ENCODE data around the gene STK24.

STK24 gene

GRCh38 chr13:98409281-98409680 lies 167.6 kb downstream of the STK24 start:
- DNase-seq (ENCODE audit: low read depth in 2 of 2) = no peak

GRCh38 chr13:98407575-98407974 lies 169.3 kb downstream of the STK24 start:
- no peak for DNase-seq (ENCODE audit: low read depth in 2 of 2)

GRCh38 chr13:98406971-98407370 lies 169.9 kb downstream of the STK24 start:
- DNase-seq (ENCODE audit: low read depth in 2 of 2) = no peak

- DNase-seq (ENCODE audit: low read depth in 2 of 2) = no peak
Measured at GRCh38 chr13:98406427-98406826, 170.5 kb downstream of the STK24 start.

- no peak for DNase-seq (ENCODE audit: low read depth in 2 of 2)
Measured at GRCh38 chr13:98405690-98406344, 171.1 kb downstream of the STK24 start.

- DNase-seq (ENCODE audit: low read depth in 2 of 2) = no peak
Measured at GRCh38 chr13:98405107-98405571, 171.8 kb downstream of the STK24 start.

GRCh38 chr13:98403076-98403475 lies 173.8 kb downstream of the STK24 start:
- no peak for DNase-seq (ENCODE audit: low read depth in 2 of 2)

- DNase-seq (ENCODE audit: low read depth in 2 of 2) = no peak
Measured at GRCh38 chr13:98401934-98402333, 175.0 kb downstream of the STK24 start.

- no peak for DNase-seq (ENCODE audit: low read depth in 2 of 2)
Measured at GRCh38 chr13:98399756-98400155, 177.2 kb downstream of the STK24 start.

GRCh38 chr13:98398581-98398980 lies 178.3 kb downstream of the STK24 start:
- no peak for DNase-seq (ENCODE audit: low read depth in 2 of 2)

GRCh38 chr13:98397861-98398260 lies 179.0 kb downstream of the STK24 start:
- DNase-seq (ENCODE audit: low read depth in 2 of 2) = no peak

GRCh38 chr13:98397221-98397620 lies 179.7 kb downstream of the STK24 start:
- no peak for DNase-seq (ENCODE audit: low read depth in 2 of 2)

GRCh38 chr13:98396071-98396710 lies 180.7 kb downstream of the STK24 start:
- no peak for DNase-seq (ENCODE audit: low read depth in 2 of 2)

Measured in activated CD4-positive, alpha-beta T cell treated with anti-CD3 and anti-CD28 coated beads for 24 hours (primary cell).